ENCODE results near the gene MLPH.
"Not testable (repeated sequence)": the region's sequence is repeated elsewhere in the genome, so short reads cannot be mapped to it uniquely, and the experiment has no call there.

MLPH gene

GRCh38 chr2:237590272-237591140 is 103.5 kb downstream of the MLPH start, which contains the start of gene RAB17:
Gene RAB17 (minus strand): TSS chr2:237590734. CDS start chr2:237586154, 4,580 bp downstream.
- H3K9ac ChIP-seq (ENCODE audit: low read depth, low read length) = no peak within 1 kb of the TSS
- peak within 1 kb of the TSS; percentile 45 for H3K4me3 ChIP-seq (ENCODE audit: low read depth, low read length)
- no peaks in the 10 kb centered on the region for H3K36me3 ChIP-seq (ENCODE audit: control insufficient read depth, insufficient read depth, low read length)
- H3K27me3 ChIP-seq (ENCODE audit: control insufficient read depth, insufficient read depth, low read length) = no peaks in the 10 kb centered on the region
- peaks cover 13% of the 10 kb centered on the region for H3K4me1 ChIP-seq (ENCODE audit: control insufficient read depth, insufficient read depth, low read length)
- H3K9me3 ChIP-seq (ENCODE audit: control insufficient read depth, insufficient read depth, low read length) = no peaks in the 10 kb centered on the region

GRCh38 chr2:237591141-237591881 is 104.3 kb downstream of the MLPH start:
- Histone ChIP-seq H3K9me3 (ENCODE audit: control insufficient read depth, insufficient read depth, low read length) (no peaks in the 10 kb centered on the region), H3K4me3 (ENCODE audit: low read depth, low read length) (peak overlapping the region; percentile 20), H3K27me3 (ENCODE audit: control insufficient read depth, insufficient read depth, low read length) (no peaks in the 10 kb centered on the region), H3K4me1 (ENCODE audit: control insufficient read depth, insufficient read depth, low read length) (peaks cover 13% of the 10 kb centered on the region), H3K9ac (ENCODE audit: low read depth, low read length) (no peak overlapping the region), H3K36me3 (ENCODE audit: control insufficient read depth, insufficient read depth, low read length) (no peaks in the 10 kb centered on the region)

- Histone ChIP-seq H3K4me1 (ENCODE audit: control insufficient read depth, insufficient read depth, low read length) (peaks cover 13% of the 10 kb centered on the region), H3K27me3 (ENCODE audit: control insufficient read depth, insufficient read depth, low read length) (no peaks in the 10 kb centered on the region), H3K9ac (ENCODE audit: low read depth, low read length) (no peak overlapping the region), H3K4me3 (ENCODE audit: low read depth, low read length) (no peak overlapping the region), H3K9me3 (ENCODE audit: control insufficient read depth, insufficient read depth, low read length) (no peaks in the 10 kb centered on the region), H3K36me3 (ENCODE audit: control insufficient read depth, insufficient read depth, low read length) (no peaks in the 10 kb centered on the region)
These were observed 105.5 kb downstream of the MLPH start for GRCh38 chr2:237592425-237592980.

- Histone ChIP-seq H3K27me3 (ENCODE audit: control insufficient read depth, insufficient read depth, low read length) (no peaks in the 10 kb centered on the region), H3K36me3 (ENCODE audit: control insufficient read depth, insufficient read depth, low read length) (no peaks in the 10 kb centered on the region), H3K4me1 (ENCODE audit: control insufficient read depth, insufficient read depth, low read length) (peaks cover 13% of the 10 kb centered on the region), H3K9ac (ENCODE audit: low read depth, low read length) (no peak overlapping the region), H3K4me3 (ENCODE audit: low read depth, low read length) (no peak overlapping the region), H3K9me3 (ENCODE audit: control insufficient read depth, insufficient read depth, low read length) (no peaks in the 10 kb centered on the region)
These were observed 106.0 kb downstream of the MLPH start for GRCh38 chr2:237593036-237593435.

- Histone ChIP-seq H3K36me3 (ENCODE audit: control insufficient read depth, insufficient read depth, low read length) (no peaks in the 10 kb centered on the region), H3K27me3 (ENCODE audit: control insufficient read depth, insufficient read depth, low read length) (no peaks in the 10 kb centered on the region), H3K4me1 (ENCODE audit: control insufficient read depth, insufficient read depth, low read length) (peaks cover 13% of the 10 kb centered on the region), H3K4me3 (ENCODE audit: low read depth, low read length) (no peak overlapping the region), H3K9me3 (ENCODE audit: control insufficient read depth, insufficient read depth, low read length) (no peaks in the 10 kb centered on the region), H3K9ac (ENCODE audit: low read depth, low read length) (peak overlapping the region; percentile 5)
These were observed 106.7 kb downstream of the MLPH start for GRCh38 chr2:237593596-237594320.

GRCh38 chr2:237594514-237594871 is 107.4 kb downstream of the MLPH start:
- no peaks in the 10 kb centered on the region for H3K9me3 ChIP-seq (ENCODE audit: control insufficient read depth, insufficient read depth, low read length)

GRCh38 chr2:237595829-237596519 is 108.9 kb downstream of the MLPH start:
- not testable (repeated sequence) for H3K4me3 ChIP-seq (ENCODE audit: low read depth, low read length); H3K9me3 ChIP-seq (ENCODE audit: control insufficient read depth, insufficient read depth, low read length); H3K36me3 ChIP-seq (ENCODE audit: control insufficient read depth, insufficient read depth, low read length); H3K9ac ChIP-seq (ENCODE audit: low read depth, low read length); H3K27me3 ChIP-seq (ENCODE audit: control insufficient read depth, insufficient read depth, low read length)
- H3K4me1 ChIP-seq (ENCODE audit: control insufficient read depth, insufficient read depth, low read length) = peaks cover 10% of the 10 kb centered on the region

More at GRCh38 chr2:237594514-237594871, 107.4 kb downstream of the MLPH start:
- Histone ChIP-seq H3K9ac (ENCODE audit: low read depth, low read length) (no peak overlapping the region), H3K4me3 (ENCODE audit: low read depth, low read length) (no peak overlapping the region), H3K36me3 (ENCODE audit: control insufficient read depth, insufficient read depth, low read length) (no peaks in the 10 kb centered on the region), H3K4me1 (ENCODE audit: control insufficient read depth, insufficient read depth, low read length) (peaks cover 13% of the 10 kb centered on the region), H3K27me3 (ENCODE audit: control insufficient read depth, insufficient read depth, low read length) (no peaks in the 10 kb centered on the region)

- no peak overlapping the region for H3K9ac ChIP-seq (ENCODE audit: low read depth, low read length)
- H3K4me1 ChIP-seq (ENCODE audit: control insufficient read depth, insufficient read depth, low read length) = peaks cover 15% of the 10 kb centered on the region
- no peak overlapping the region for H3K4me3 ChIP-seq (ENCODE audit: low read depth, low read length)
- peaks cover 5% of the 10 kb centered on the region for H3K27me3 ChIP-seq (ENCODE audit: control insufficient read depth, insufficient read depth, low read length)
- H3K9me3 ChIP-seq (ENCODE audit: control insufficient read depth, insufficient read depth, low read length) = no peaks in the 10 kb centered on the region
- no peaks in the 10 kb centered on the region for H3K36me3 ChIP-seq (ENCODE audit: control insufficient read depth, insufficient read depth, low read length)
These were observed 109.6 kb downstream of the MLPH start for GRCh38 chr2:237596520-237597195.

- H3K4me1 ChIP-seq (ENCODE audit: control insufficient read depth, insufficient read depth, low read length) = peaks cover 22% of the 10 kb centered on the region
- H3K36me3 ChIP-seq (ENCODE audit: control insufficient read depth, insufficient read depth, low read length) = no peaks in the 10 kb centered on the region
- H3K9ac ChIP-seq (ENCODE audit: low read depth, low read length) = no peak overlapping the region
- H3K9me3 ChIP-seq (ENCODE audit: control insufficient read depth, insufficient read depth, low read length) = no peaks in the 10 kb centered on the region
- peaks cover 5% of the 10 kb centered on the region for H3K27me3 ChIP-seq (ENCODE audit: control insufficient read depth, insufficient read depth, low read length)
- H3K4me3 ChIP-seq (ENCODE audit: low read depth, low read length) = no peak overlapping the region
These were observed 110.4 kb downstream of the MLPH start for GRCh38 chr2:237597196-237598145.
